D721Med (cell line): Measurements from ENCODE around the gene TK2.

Source experiments
- DNase-seq: peaks from one replicate; pipeline ENCODE4 v3.0.0; 2011; ENCODE audit warnings: low spot score; ENCODE audit not compliant: insufficient read length
- FAIRE-seq: peaks from 2 replicates; lab custom pipeline; 2011; peaks lifted over from hg19 to GRCh38; lab: Jason Lieb, UNC
- TF ChIP-seq, protein P1 (sequence below): IDR thresholded peaks from 2 replicates; pipeline ENCODE4 v1.5.1; 2012; ENCODE audit warnings: mild to moderate bottlenecking, control low read depth; ENCODE audit not compliant: insufficient read depth; ENCODE audit errors: missing control alignments

Gene TK2

GRCh38 chr16:66495440-66495839 is 54.5 kb downstream of the TK2 start:
- no peak for FAIRE-seq
- DNase-seq, result no peak
- TF ChIP-seq, protein P1, sequence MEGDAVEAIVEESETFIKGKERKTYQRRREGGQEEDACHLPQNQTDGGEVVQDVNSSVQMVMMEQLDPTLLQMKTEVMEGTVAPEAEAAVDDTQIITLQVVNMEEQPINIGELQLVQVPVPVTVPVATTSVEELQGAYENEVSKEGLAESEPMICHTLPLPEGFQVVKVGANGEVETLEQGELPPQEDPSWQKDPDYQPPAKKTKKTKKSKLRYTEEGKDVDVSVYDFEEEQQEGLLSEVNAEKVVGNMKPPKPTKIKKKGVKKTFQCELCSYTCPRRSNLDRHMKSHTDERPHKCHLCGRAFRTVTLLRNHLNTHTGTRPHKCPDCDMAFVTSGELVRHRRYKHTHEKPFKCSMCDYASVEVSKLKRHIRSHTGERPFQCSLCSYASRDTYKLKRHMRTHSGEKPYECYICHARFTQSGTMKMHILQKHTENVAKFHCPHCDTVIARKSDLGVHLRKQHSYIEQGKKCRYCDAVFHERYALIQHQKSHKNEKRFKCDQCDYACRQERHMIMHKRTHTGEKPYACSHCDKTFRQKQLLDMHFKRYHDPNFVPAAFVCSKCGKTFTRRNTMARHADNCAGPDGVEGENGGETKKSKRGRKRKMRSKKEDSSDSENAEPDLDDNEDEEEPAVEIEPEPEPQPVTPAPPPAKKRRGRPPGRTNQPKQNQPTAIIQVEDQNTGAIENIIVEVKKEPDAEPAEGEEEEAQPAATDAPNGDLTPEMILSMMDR, result no peak

DNA sequence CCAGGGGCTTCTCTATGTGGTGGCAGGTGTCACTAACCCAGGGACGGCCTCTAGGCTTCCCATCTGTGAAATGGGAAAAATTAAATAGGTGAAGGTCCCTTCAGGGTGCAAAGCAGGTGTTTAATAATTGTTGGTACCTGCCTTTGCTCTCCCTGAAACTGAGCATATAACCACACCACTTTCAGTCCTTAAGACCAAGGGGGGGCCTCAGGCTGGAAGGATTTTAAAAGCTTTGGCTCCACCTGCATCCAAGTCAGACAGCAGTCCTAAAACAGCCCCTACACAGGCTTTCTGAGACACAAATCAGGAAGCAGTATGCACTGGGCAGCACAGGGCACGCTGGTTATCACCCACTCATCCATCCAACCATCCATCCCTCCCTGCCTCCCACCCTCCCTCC is 55.0 kb downstream of the TK2 start:
- TF ChIP-seq, protein P1, result no peak
- DNase-seq, result no peak
- no peak for FAIRE-seq

GRCh38 chr16:66493490-66494401 is 56.2 kb downstream of the TK2 start:
- DNase-seq (no peak), FAIRE-seq (no peak)
- TF ChIP-seq, protein P1, result no peak

GRCh38 chr16:66491716-66492064 is 58.2 kb downstream of the TK2 start:
- TF ChIP-seq, protein P1, result no peak
- FAIRE-seq (no peak), DNase-seq (no peak)

DNA sequence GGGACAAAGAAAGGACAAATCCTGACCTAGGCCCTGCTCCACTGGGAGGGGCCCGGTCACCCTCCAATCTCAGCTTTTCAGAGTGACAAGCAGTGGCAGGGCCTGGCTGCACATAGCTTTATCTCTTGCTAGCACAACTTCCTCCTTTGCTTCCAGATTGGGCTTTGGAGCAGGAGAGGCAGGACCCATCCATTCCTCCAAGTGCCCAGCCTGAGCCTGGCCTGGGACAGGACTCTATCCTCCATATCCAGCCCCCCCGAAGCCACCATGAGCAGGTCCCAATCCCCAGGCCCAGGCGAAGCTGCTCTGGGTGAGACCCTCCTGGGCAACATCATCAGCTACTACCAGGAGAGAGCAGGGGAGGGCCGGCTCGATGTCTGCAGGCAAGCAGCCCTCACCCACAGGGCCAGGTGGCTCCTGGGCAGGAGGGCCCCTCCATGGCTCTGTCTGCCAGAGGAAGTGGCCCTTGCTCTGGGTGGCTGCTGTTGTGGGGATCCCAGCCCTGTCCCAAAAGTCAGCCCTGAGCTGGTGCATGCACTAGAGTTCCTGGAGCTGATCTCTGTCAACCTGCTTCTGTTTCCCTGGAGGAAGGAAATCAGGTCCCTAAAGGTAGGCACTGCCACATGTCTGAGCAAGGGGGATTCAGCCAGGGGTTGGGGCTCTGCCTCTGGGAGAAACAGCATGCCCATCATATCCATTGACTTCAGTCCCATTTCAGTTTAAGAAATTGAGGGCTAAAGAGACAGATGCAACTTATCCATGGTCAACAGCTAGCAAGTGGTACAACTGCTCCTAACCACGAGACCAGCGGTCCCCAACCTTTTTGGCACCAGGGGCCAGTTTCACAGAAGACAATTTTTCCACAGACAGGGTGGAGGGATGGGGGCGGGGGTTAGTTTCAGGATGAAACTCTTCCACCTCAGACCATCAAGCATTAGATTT is 58.9 kb downstream of the TK2 start:
- DNase-seq (no peak), FAIRE-seq (no peak)

DNA sequence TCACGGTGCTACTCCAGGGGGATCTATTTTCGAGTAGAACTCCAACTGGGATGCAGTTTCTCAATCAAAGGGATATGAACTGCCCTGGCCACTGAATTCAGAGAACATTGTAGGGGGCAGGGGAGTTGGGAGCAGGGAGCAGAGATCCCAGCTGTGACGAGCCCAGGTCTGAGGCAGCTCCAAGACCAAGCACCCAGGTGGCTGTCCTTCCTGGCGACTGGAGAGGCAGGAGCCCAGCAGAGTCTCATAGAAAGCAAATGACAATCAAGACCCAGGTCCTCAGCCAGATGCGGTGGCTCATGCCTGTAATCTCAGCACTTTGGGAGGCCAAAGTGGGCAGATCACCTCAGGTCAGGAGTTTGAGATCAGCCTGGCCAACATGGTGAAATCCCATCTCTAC is 60.1 kb downstream of the TK2 start:
- no peak for FAIRE-seq
- TF ChIP-seq, protein P1, result no peak
- DNase-seq, result no peak

More for the DNA sequence above, 58.9 kb downstream of the TK2 start:
- TF ChIP-seq, protein P1, result no peak
